ENCODE data around the gene ZNF385B.

- TF ChIP-seq, protein P1, sequence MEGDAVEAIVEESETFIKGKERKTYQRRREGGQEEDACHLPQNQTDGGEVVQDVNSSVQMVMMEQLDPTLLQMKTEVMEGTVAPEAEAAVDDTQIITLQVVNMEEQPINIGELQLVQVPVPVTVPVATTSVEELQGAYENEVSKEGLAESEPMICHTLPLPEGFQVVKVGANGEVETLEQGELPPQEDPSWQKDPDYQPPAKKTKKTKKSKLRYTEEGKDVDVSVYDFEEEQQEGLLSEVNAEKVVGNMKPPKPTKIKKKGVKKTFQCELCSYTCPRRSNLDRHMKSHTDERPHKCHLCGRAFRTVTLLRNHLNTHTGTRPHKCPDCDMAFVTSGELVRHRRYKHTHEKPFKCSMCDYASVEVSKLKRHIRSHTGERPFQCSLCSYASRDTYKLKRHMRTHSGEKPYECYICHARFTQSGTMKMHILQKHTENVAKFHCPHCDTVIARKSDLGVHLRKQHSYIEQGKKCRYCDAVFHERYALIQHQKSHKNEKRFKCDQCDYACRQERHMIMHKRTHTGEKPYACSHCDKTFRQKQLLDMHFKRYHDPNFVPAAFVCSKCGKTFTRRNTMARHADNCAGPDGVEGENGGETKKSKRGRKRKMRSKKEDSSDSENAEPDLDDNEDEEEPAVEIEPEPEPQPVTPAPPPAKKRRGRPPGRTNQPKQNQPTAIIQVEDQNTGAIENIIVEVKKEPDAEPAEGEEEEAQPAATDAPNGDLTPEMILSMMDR (IDR thresholded peaks at IDR 0.05) = no peak
- TF ChIP-seq POLR2A (IDR thresholded peaks at IDR 0.05) = no peak
Measured at GRCh38 chr2:179701524-179702110, 159.8 kb downstream of the ZNF385B start.

All from adrenal gland (tissue), 5 donors.